GM12872 (cell line): ENCODE data around the gene RETREG3.
"Not testable (repeated sequence)": the region's sequence is repeated elsewhere in the genome, so short reads cannot be mapped to it uniquely, and the experiment has no call there.

Source experiments
- TF ChIP-seq, protein P1 (sequence below): IDR thresholded peaks from 3 replicates; pipeline ENCODE4 v1.5.1; 2011; ENCODE audit warnings: low read depth, mild to moderate bottlenecking, low read length, moderate library complexity; ENCODE audit not compliant: insufficient read depth

RETREG3 gene

DNA sequence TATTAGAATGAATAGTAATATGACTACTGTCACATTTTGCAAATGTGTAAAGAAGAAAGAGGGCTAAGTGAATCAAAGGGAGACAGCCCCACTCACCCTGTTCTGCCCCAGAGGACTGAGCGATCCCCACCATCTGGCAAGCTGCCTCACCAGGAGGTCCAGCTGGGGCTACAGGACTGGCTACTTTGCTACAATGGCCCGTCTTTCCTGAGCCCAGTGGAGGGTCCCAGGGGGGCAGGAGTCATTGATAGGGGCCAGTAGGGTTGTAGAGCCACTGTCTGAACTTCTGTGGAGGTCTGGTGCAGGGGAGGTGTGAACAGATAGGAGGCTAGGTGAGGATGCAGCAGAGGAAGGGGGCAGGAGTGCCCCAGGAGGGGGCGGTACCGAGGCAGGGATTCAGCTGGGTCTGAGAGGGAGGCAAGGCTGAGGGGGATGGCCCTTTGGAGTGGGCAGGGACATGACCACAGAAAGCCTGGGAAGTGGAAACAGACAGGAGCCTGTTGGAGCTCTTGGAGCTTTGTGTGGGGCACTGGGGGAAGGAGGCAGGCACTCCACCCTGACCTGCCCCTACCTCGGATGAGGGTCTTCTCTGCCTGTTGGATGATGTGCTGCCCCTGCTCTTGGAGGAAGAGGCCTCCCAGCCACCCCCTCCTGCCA lies 53.1 kb downstream of the RETREG3 start:
- TF ChIP-seq, protein P1, sequence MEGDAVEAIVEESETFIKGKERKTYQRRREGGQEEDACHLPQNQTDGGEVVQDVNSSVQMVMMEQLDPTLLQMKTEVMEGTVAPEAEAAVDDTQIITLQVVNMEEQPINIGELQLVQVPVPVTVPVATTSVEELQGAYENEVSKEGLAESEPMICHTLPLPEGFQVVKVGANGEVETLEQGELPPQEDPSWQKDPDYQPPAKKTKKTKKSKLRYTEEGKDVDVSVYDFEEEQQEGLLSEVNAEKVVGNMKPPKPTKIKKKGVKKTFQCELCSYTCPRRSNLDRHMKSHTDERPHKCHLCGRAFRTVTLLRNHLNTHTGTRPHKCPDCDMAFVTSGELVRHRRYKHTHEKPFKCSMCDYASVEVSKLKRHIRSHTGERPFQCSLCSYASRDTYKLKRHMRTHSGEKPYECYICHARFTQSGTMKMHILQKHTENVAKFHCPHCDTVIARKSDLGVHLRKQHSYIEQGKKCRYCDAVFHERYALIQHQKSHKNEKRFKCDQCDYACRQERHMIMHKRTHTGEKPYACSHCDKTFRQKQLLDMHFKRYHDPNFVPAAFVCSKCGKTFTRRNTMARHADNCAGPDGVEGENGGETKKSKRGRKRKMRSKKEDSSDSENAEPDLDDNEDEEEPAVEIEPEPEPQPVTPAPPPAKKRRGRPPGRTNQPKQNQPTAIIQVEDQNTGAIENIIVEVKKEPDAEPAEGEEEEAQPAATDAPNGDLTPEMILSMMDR = peak; percentile 25; the same call in 1 of the 3 replicates

DNA sequence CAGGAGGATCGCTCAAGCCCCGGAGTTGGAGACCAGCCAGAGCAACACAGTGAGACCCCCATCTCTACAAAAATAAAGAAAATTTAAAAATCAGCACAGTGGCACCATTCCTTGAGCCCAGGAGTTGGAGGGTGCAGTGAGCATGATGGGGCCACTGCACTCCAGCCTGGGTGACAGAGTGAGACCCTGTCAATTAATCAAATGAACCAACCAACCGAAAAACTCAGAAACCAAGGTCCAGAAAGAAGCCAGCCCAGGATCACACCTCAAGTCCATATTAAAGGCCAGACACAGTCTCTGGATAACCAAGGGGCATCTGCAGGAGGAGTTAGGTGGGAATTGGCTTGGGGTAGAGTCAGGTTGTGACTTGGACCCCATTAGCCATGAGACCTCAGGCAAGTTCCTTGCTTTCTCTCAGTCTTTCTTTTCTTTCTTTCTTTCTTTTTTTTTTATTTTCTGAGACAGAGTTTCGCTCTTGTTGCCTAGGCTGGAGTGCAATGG lies 54.0 kb downstream of the RETREG3 start:
- TF ChIP-seq, protein P1 = no peak

DNA sequence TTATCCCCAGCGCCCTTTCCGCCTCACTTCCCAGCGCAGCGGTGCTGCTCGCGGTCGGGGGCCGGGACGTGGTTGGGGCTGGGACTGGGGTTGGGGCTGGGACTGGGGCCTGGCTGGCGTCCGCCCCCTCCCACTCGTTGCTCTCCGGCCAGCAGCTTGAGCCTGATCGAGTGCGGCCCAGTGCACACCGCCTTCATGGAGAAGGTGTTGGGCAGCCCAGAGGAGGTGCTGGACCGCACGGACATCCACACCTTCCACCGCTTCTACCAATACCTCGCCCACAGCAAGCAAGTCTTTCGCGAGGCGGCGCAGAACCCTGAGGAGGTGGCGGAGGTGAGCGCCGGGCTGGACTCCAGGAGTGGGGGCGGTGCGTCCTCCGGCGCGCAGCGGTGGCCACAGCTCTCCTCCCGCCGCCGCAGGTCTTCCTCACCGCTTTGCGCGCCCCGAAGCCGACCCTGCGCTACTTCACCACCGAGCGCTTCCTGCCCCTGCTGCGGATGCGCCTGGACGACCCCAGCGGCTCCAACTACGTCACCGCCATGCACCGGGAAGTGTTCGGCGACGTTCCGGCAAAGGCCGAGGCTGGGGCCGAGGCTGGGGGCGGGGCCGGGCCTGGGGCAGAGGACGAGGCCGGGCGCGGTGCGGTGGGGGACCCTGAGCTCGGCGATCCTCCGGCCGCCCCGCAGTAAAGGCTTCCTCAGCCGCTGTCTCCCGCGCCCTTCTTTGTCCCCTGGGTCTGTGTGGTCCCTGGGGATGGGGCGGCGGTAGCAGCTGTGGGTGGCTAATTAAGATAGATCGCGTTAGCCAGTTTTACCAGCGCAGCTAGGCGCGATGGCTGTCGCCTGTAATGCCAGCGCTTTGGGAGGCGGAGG lies 54.7 kb downstream of the RETREG3 start:
- TF ChIP-seq, protein P1 = no peak

DNA sequence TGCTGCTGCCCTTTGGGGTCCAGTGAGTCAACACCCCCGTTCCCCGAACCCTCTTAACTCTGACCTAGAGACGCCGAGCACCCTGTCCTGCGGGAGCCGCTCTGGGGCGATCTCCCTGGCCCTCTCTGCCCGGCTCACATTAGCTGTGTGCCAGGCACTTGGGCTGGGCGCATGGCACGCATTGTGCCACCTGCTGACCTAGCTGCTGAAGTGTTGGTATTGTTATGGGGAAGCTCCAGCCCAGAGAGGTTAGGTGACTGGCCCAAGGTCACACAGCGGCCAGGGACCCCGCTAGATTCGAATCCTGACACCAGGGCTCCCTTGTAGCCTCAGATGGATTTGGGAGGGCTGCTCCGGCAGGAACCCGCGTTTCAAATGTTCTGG lies 55.3 kb downstream of the RETREG3 start:
- TF ChIP-seq, protein P1 = no peak

DNA sequence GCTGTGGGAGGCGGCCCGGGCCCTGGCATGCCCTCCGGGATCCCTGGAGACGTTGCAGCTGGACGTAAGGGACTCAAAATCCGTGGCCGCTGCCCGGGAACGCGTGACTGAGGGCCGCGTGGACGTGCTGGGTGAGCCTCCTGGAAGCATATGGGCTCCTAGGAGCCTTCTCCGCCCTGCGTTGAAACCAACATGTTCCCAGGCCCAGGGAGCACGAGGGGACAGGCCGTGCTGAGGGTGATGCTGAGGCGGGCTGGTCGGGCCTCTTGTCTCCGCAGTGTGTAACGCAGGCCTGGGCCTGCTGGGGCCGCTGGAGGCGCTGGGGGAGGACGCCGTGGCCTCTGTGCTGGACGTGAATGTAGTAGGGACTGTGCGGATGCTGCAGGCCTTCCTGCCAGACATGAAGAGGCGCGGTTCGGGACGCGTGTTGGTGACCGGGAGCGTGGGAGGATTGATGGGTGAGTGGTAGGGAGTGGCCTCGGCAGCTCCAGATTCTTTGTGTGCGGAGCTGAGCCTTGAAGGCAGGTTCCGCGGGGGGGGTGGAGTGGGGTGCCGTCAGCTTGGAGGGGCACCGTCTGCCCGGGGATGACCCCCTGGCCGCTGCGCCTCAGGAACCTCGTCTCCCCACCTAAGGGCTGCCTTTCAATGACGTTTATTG lies 55.9 kb downstream of the RETREG3 start:
- TF ChIP-seq, protein P1 = no peak

DNA sequence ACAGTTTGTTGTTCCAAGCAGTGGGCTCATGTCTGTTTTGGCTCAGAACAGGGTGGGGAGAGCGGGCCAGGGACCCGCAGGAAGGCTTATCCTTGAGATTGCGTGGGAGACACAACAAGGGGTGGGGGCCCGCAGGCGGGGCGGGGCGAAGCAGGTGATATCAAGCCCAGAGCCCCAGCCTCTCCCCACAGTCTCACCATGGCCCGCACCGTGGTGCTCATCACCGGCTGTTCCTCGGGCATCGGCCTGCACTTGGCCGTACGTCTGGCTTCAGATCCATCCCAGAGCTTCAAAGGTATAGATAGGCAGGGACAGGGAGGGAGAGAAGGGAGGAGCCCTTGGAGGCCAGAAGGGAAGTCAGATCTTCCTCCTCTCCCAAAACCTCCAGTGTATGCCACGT lies 56.4 kb downstream of the RETREG3 start, which contains the start of gene HSD17B1:
TSS of gene HSD17B1 (plus strand) at position 188 of the 400 bp plus-strand sequence. CDS start at position 199, 11 bp downstream.
- TF ChIP-seq, protein P1 = not testable (repeated sequence)
